HCT116 (cell line): ENCODE data around the gene GCSAM. TPM values are rescaled to one million over a fixed set of nuclear protein-coding genes. Genes with fewer than 3 reads are reported as not detected.

ENCODE experiments used
- ATAC-seq: fragments of 200-7000 bp; cut with Tn5 transposase; 2 replicates; pipeline ENCODE4 v1.9.1; 2020; ENCODE audit warnings: mild to moderate bottlenecking, moderate library complexity
- BruUV-seq: library from RNA; stranded (reverse); fragments of 400-500 nt; replicated peaks from 2 replicates; lab custom pipeline; 2021; lab: Mats Ljungman, UMichigan
- CTCF ChIA-PET: fragments of 300-600 bp; sonication (Branson Sonifier 250); formaldehyde crosslinking; loops from one replicate; lab custom pipeline; 2021; ENCODE audit warnings: antibody characterized with exemption; lab: Charles Lee
- POLR2A ChIA-PET: fragments of 300-600, 350-600 bp; sonication (Branson Sonifier 250); formaldehyde crosslinking; loops from one replicate; lab custom pipeline; 2021; ENCODE audit warnings: antibody characterized with exemption; lab: Charles Lee
- RAD21 ChIA-PET, 2 experiments: fragments of 300-600 bp; sonication (Branson Sonifier 250); formaldehyde crosslinking; loops; one replicate each; lab custom pipeline; 2023; ENCODE audit warnings: low total read pairs in 2 of 2; ENCODE audit not compliant: uncharacterized antibody in 2 of 2, unreplicated experiment in 2 of 2, low non-redundant PET in 1 of 2; lab: Charles Lee
- DNase-seq: peaks from one replicate; pipeline ENCODE4 v3.0.0-alpha.2; 2010; ENCODE audit warnings: low read depth, low spot score
- H2AFZ ChIP-seq: fragments of 200-600 bp; shearing (Covaris generic), sonication (generic); 2 replicates; pipeline ENCODE4 v1.6.1; 2017; ENCODE audit warnings: low read depth, mixed run types, mixed read lengths, antibody characterized with exemption, low read length; ENCODE audit not compliant: poor library complexity, severe bottlenecking
- H3K27ac ChIP-seq: 2 replicates; pipeline ENCODE4 v1.5.1; 2012; ENCODE audit warnings: low read depth, low read length
- H3K27me3 ChIP-seq: fragments of 200-600 bp; sonication (generic); 2 replicates; pipeline ENCODE4 v1.6.1; 2016; ENCODE audit warnings: mixed run types, low read length, mixed read lengths; ENCODE audit not compliant: insufficient read depth
- H3K36me3 ChIP-seq, 2 experiments: fragments of 200-500 bp in 1 of 2; fragments of 200-600 bp in 1 of 2; sonication (Bioruptor generic) in 1 of 2; sonication (generic) in 1 of 2; 2 replicates each; pipeline versions ENCODE4 v1.5.1 to v1.6.1; 2014 to 2016; ENCODE audit warnings: low read length in 2 of 2, inconsistent platforms in 1 of 2, mixed read lengths in 1 of 2, mixed run types in 1 of 2; ENCODE audit not compliant: insufficient read depth in 2 of 2, control insufficient read depth in 1 of 2
- H3K4me1 ChIP-seq, 2 experiments: fragments of 200-600 bp in 1 of 2; sonication (generic) in 1 of 2; 2 replicates each; pipeline versions ENCODE4 v1.5.1 to v1.6.1; 2012 to 2017; ENCODE audit warnings: low read length in 2 of 2, inconsistent platforms in 1 of 2, mild to moderate bottlenecking in 1 of 2, mixed read lengths in 1 of 2, mixed run types in 1 of 2, moderate library complexity in 1 of 2; ENCODE audit not compliant: insufficient read depth in 2 of 2, control insufficient read depth in 1 of 2
- H3K4me2 ChIP-seq: fragments of 200-600 bp; sonication (generic); 2 replicates; pipeline ENCODE4 v1.6.1; 2017; ENCODE audit warnings: mixed run types, low read length, mixed read lengths
- H3K4me3 ChIP-seq, 2 experiments: fragments of 200-600 bp in 1 of 2; sonication (generic) in 1 of 2; replicated peaks in 1 of 2; 2 replicates each; pipeline ENCODE4 v1.5.1; 2011 to 2016; ENCODE audit warnings: low read length in 2 of 2, control low read depth in 1 of 2, low read depth in 1 of 2, mild to moderate bottlenecking in 1 of 2, mixed read lengths in 1 of 2, mixed run types in 1 of 2
- H3K79me2 ChIP-seq: fragments of 200-600 bp; sonication (generic); 2 replicates; pipeline ENCODE4 v1.6.1; 2017; ENCODE audit warnings: mild to moderate bottlenecking, mixed run types, low read length, moderate library complexity, mixed read lengths; ENCODE audit not compliant: insufficient read depth
- H3K9ac ChIP-seq: fragments of 200-600 bp; sonication (generic); 2 replicates; pipeline ENCODE4 v1.6.1; 2016; ENCODE audit warnings: low read length, mixed read lengths
- H3K9me2 ChIP-seq: fragments of 200-600 bp; sonication (generic), shearing (Covaris generic); 2 replicates; pipeline ENCODE4 v1.6.1; 2017; ENCODE audit warnings: mixed run types, mild to moderate bottlenecking, moderate library complexity; ENCODE audit not compliant: insufficient read depth
- H3K9me3 ChIP-seq, 2 experiments: fragments of 200-500 bp in 1 of 2; fragments of 200-600 bp in 1 of 2; sonication (Bioruptor generic) in 1 of 2; sonication (generic) in 1 of 2; 2 replicates each; pipeline ENCODE4 v1.6.1; 2014 to 2017; ENCODE audit warnings: low read length in 2 of 2, mixed read lengths in 2 of 2, inconsistent platforms in 1 of 2, low read depth in 1 of 2, mild to moderate bottlenecking in 1 of 2, mixed run types in 1 of 2, moderate library complexity in 1 of 2; ENCODE audit not compliant: control insufficient read depth in 1 of 2, insufficient read depth in 1 of 2
- H4K20me1 ChIP-seq: fragments of 200-600 bp; sonication (generic), shearing (Covaris generic); 2 replicates; pipeline ENCODE4 v1.6.1; 2017; ENCODE audit warnings: mixed run types, mild to moderate bottlenecking, moderate library complexity; ENCODE audit not compliant: insufficient read depth
- CBX3 ChIP-seq: IDR thresholded peaks from 2 replicates; pipeline ENCODE4 v1.6.1; 2012; ENCODE audit warnings: low read depth
- EGR1 ChIP-seq: IDR thresholded peaks from 2 replicates; pipeline ENCODE4 v1.6.1; 2012; ENCODE audit warnings: low read depth
- EZH2 ChIP-seq: fragments of 200-600 bp; sonication (generic); IDR thresholded peaks from 2 replicates; pipeline ENCODE4 v1.6.1; 2017; ENCODE audit warnings: antibody characterized with exemption, mixed run types
- POLR2AphosphoS5 ChIP-seq: IDR thresholded peaks from 2 replicates; pipeline ENCODE4 v1.6.1; 2011; ENCODE audit warnings: mild to moderate bottlenecking, low read depth, low read length, moderate library complexity
- REST ChIP-seq: IDR thresholded peaks from 2 replicates; pipeline ENCODE4 v1.6.1; 2012; ENCODE audit warnings: low read depth
- SIN3A ChIP-seq: IDR thresholded peaks from 2 replicates; pipeline ENCODE4 v1.6.1; 2012; ENCODE audit warnings: low read depth
- SRF ChIP-seq: IDR thresholded peaks from 2 replicates; pipeline ENCODE4 v1.6.1; 2012; ENCODE audit warnings: low read depth
- TCF7L2 ChIP-seq: IDR thresholded peaks from 2 replicates; pipeline ENCODE4 v1.7.0; 2011; ENCODE audit warnings: borderline replicate concordance, inconsistent platforms; ENCODE audit not compliant: insufficient read depth, insufficient read length; ENCODE audit errors: extremely low read depth
- ZBTB33 ChIP-seq: IDR thresholded peaks from 2 replicates; pipeline ENCODE4 v1.6.1; 2011; ENCODE audit warnings: mild to moderate bottlenecking, low read length, moderate library complexity; ENCODE audit not compliant: insufficient replicate concordance; ENCODE audit errors: extremely low read depth
- ZFX ChIP-seq: fragments of 450-650 bp; IDR thresholded peaks from 2 replicates; pipeline ENCODE4 v1.6.1; 2017
- intact Hi-C: fragments of 100-400 bp; cut with micrococcal nuclease; formaldehyde crosslinking; loops from 2 replicates; pipeline ENCODE4 v1.10.0; 2022
- total RNA-seq: library from RNA; stranded (reverse); gene quantifications from one replicate; pipeline ENCODE4 v1.2.1, GENCODE V29; 2021; ENCODE audit not compliant: unreplicated experiment
- TF ChIP-seq, protein P1 (sequence below), 3 experiments: fragments of 200-600 bp in 1 of 3; sonication (generic) in 1 of 3; IDR thresholded peaks in 2 of 3; conservative IDR thresholded peaks in 1 of 3; 2 replicates each; pipeline ENCODE4 v1.5.1; 2012 to 2017; ENCODE audit warnings: low read depth in 2 of 3, low read length in 2 of 3, antibody characterized with exemption in 1 of 3, borderline replicate concordance in 1 of 3, control low read depth in 1 of 3, mild to moderate bottlenecking in 1 of 3, mixed read lengths in 1 of 3, mixed run types in 1 of 3, moderate library complexity in 1 of 3; ENCODE audit not compliant: insufficient read depth in 1 of 3

The GCSAM gene
- total RNA-seq, 1 experiment from 2014 or later = not detected

- Histone ChIP-seq H3K9me3 (no peaks in the 10 kb centered on the region), H3K4me1 (no peaks in the 10 kb centered on the region), H3K9me2 (no peaks in the 10 kb centered on the region), H3K27me3 (no peaks in the 10 kb centered on the region), H3K27ac (no peak overlapping the region), H2AFZ (no peak overlapping the region), H3K36me3 (no peaks in the 10 kb centered on the region), H4K20me1 (no peaks in the 10 kb centered on the region), H3K4me2 (no peak overlapping the region), H3K79me2 (no peaks in the 10 kb centered on the region), H3K4me3 (no peak overlapping the region), H3K9ac (no peak overlapping the region)
- POLR2A ChIA-PET = no interaction called here
- DNase-seq (no peak), ATAC-seq (no peak)
- BruUV-seq = no TSS peak
- TF ChIP-seq CBX3 (no peak), POLR2AphosphoS5 (no peak), EZH2 (no peak), SRF (no peak), TCF7L2 (no peak), ZFX (no peak), EGR1 (no peak), ZBTB33 (no peak), REST (no peak), SIN3A (no peak)
- TF ChIP-seq, protein P1, sequence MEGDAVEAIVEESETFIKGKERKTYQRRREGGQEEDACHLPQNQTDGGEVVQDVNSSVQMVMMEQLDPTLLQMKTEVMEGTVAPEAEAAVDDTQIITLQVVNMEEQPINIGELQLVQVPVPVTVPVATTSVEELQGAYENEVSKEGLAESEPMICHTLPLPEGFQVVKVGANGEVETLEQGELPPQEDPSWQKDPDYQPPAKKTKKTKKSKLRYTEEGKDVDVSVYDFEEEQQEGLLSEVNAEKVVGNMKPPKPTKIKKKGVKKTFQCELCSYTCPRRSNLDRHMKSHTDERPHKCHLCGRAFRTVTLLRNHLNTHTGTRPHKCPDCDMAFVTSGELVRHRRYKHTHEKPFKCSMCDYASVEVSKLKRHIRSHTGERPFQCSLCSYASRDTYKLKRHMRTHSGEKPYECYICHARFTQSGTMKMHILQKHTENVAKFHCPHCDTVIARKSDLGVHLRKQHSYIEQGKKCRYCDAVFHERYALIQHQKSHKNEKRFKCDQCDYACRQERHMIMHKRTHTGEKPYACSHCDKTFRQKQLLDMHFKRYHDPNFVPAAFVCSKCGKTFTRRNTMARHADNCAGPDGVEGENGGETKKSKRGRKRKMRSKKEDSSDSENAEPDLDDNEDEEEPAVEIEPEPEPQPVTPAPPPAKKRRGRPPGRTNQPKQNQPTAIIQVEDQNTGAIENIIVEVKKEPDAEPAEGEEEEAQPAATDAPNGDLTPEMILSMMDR (IDR thresholded peaks at IDR 0.05 in 2 of 3, conservative IDR thresholded peaks at IDR 0.05 in 1 of 3; ENCODE audit: borderline replicate concordance in 1 of 3, insufficient read depth in 1 of 3, low read depth in 2 of 3, low read length in 2 of 3) = no peak
- RAD21 ChIA-PET = no interaction called here
- intact Hi-C loops = no loop called here
- CTCF ChIA-PET = no interaction called here
These were observed 42.6 kb upstream of the GCSAM start for GRCh38 chr3:112175646-112176045.
